Common myeloid progenitor, CD34-positive (primary cell): ENCODE results near the gene JMJD8.

Experiments
- CTCF ChIA-PET: fragments of 350-600 bp; sonication (Branson Sonifier 250); formaldehyde crosslinking; loops from one replicate; lab custom pipeline; 2021; ENCODE audit warnings: antibody characterized with exemption; lab: Charles Lee
- POLR2A ChIA-PET: fragments of 350-600 bp; sonication (Branson Sonifier 250); formaldehyde crosslinking; loops from one replicate; lab custom pipeline; 2021; ENCODE audit warnings: antibody characterized with exemption; lab: Charles Lee
- DNase-seq, 3 donors: peaks; one replicate each; pipeline versions ENCODE4 v3.0.0 to v3.0.0-alpha.2; 2013
- H3K27ac ChIP-seq, 2 experiments: 1 replicate in 1 of 2; 2 replicates in 1 of 2; pipeline ENCODE4 v1.7.0; 2013; ENCODE audit warnings: inconsistent platforms in 2 of 2, low read length in 2 of 2, mild to moderate bottlenecking in 2 of 2, low read depth in 1 of 2, moderate library complexity in 1 of 2; ENCODE audit not compliant: severe bottlenecking in 2 of 2, insufficient read depth in 1 of 2, poor library complexity in 1 of 2
- H3K27me3 ChIP-seq, 5 experiments: replicated peaks in 2 of 5; 1 replicate in 3 of 5; 2 replicates in 2 of 5; pipeline versions ENCODE4 v1.6.1 to v1.7.0; 2013; ENCODE audit warnings: low read length in 4 of 5, mild to moderate bottlenecking in 2 of 5, moderate library complexity in 2 of 5, inconsistent platforms in 1 of 5; ENCODE audit not compliant: insufficient read depth in 5 of 5, control insufficient read depth in 4 of 5
- H3K36me3 ChIP-seq, 4 experiments: 1 replicate in 2 of 4; 2 replicates in 2 of 4; pipeline versions ENCODE4 v1.6.1 to v1.7.0; 2013; ENCODE audit warnings: low read length in 3 of 4, control low read depth in 1 of 4, mild to moderate bottlenecking in 1 of 4; ENCODE audit not compliant: control insufficient read depth in 4 of 4, insufficient read depth in 4 of 4
- H3K4me1 ChIP-seq, 4 experiments: 1 replicate in 3 of 4; 2 replicates in 1 of 4; pipeline versions ENCODE4 v1.6.1 to v1.7.1; 2013; ENCODE audit warnings: low read length in 3 of 4, mild to moderate bottlenecking in 3 of 4, control low read depth in 1 of 4, inconsistent platforms in 1 of 4, moderate library complexity in 1 of 4; ENCODE audit not compliant: control insufficient read depth in 4 of 4, insufficient read depth in 4 of 4; ENCODE audit errors: control extremely low read depth in 1 of 4
- H3K4me3 ChIP-seq, 7 experiments: 1 replicate in 4 of 7; 2 replicates in 3 of 7; pipeline versions ENCODE4 v1.5.1 to v1.7.0; 2013; ENCODE audit warnings: mild to moderate bottlenecking in 7 of 7, low read length in 6 of 7, moderate library complexity in 6 of 7, inconsistent platforms in 2 of 7, low read depth in 2 of 7, control low read depth in 1 of 7; ENCODE audit not compliant: insufficient read depth in 4 of 7, control insufficient read depth in 1 of 7; ENCODE audit errors: extremely low read depth in 1 of 7
- H3K9me3 ChIP-seq, 5 experiments: 1 replicate in 4 of 5; 2 replicates in 1 of 5; pipeline versions ENCODE4 v1.6.1 to v1.7.1; 2013; ENCODE audit warnings: low read length in 4 of 5, mild to moderate bottlenecking in 2 of 5, inconsistent platforms in 1 of 5, low read depth in 1 of 5, moderate library complexity in 1 of 5; ENCODE audit not compliant: control insufficient read depth in 4 of 5, insufficient read depth in 2 of 5; ENCODE audit errors: control extremely low read depth in 1 of 5
- WGBS: methylation state at CpG from one replicate; pipeline ENCODE4 v1.1.5; 2013; ENCODE audit not compliant: insufficient coverage; 5-methylcytosine and 5-hydroxymethylcytosine counted together

JMJD8 gene

DNA sequence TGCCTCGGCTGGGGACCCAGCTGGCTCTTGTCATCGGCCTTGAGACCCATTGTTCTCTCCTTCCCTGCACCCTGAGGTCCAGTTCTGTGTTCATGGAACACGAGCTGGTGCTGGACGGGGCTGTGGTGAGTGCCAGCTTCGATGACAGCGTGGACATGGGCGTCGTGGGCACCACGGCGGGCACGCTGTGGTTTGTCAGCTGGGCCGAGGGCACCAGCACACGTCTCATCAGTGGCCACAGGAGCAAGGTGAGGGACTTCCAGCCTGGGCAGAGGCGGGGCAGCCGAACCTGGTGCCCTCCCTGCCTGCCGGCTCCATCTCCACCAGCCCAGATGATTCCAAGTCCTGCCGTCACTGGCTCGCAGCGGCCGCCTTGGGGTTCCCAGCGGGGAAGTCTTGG is 21.5 kb downstream of the JMJD8 start:
- POLR2A ChIA-PET: no interaction called here
- peaks cover 0 to 24% (median 19%) of the 10 kb centered on the region in 4 experiments for H3K4me1 ChIP-seq
- no peak overlapping the region for H3K27ac ChIP-seq
- CTCF ChIA-PET: interaction anchor here (1.1 to 1.6 kb wide), 2 partner anchors 20 to 26 kb away, joined by 3 to 5 read pairs; no protein-coding TSS in a partner anchor
- DNase-seq: no peak
- H3K36me3 ChIP-seq: peaks cover 0 to 38% (median 11%) of the 10 kb centered on the region in 4 experiments
- 96% methylated on average over 15 of the region's 21 CpGs for WGBS
- H3K27me3 ChIP-seq: no peaks in the 10 kb centered on the region
- no peak overlapping the region for H3K4me3 ChIP-seq
- no peaks in the 10 kb centered on the region for H3K9me3 ChIP-seq

DNA sequence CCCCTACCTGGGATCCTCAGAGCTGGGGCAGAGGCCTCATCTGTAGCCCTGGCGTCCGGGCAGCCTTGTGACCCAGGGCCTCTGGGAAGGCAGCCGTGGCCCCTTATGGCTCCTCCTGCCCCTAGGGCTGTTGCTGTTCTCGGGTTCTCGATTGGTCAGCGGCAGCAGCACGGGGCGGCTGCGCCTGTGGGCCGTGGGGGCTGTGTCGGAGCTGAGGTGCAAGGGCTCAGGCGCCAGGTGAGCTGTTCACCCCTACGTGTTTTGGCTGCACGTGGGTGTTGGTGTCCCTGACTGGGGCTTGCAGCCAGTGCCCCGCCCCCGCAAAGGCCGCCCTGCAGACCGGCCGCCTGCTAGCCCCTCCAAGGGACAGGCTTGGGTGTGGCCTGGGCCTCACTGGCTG is 22.0 kb downstream of the JMJD8 start:
- H3K9me3 ChIP-seq: no peaks in the 10 kb centered on the region
- over 99% methylated on average over 19 of the region's 19 CpGs for WGBS
- DNase-seq: no peak
- H3K27ac ChIP-seq: no peak overlapping the region
- ChIA-PET POLR2A (no interaction called here), CTCF (interaction anchor here (0.8 to 1.7 kb wide), 7 partner anchors 9 to 87 kb away, joined by 3 to 5 read pairs (median 4); no protein-coding TSS in a partner anchor)
- no peak overlapping the region for H3K4me3 ChIP-seq
- peaks cover 0 to 19% (median 16%) of the 10 kb centered on the region in 4 experiments for H3K4me1 ChIP-seq
- peaks cover 0 to 39% (median 12%) of the 10 kb centered on the region in 4 experiments for H3K36me3 ChIP-seq
- H3K27me3 ChIP-seq: no peaks in the 10 kb centered on the region

DNA sequence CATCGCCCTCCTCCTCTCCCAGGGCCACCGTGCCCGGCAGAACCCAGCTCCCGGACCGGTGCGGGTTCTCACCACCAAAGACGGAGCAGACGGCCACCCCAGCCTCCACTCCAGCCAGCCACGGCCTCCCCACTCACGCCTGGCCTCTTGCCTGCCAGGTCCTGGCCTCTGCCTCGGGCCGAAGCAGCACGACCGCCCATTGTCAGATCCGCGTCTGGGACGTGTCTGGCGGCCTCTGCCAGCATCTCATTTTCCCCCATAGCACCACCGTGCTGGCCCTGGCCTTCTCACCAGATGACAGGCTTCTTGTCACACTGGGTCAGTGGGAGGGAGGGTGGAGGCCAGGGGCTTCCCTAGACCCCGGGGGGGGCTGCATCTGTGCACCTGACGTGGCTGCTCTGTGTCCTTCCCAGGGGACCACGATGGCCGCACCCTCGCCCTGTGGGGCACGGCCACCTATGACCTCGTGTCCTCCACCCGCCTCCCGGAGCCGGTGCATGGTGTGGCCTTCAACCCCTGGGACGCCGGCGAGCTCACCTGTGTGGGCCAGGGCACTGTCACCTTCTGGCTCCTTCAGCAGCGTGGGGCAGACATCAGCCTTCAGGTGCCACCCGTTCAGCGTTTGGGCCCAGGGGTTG is 22.8 kb downstream of the JMJD8 start:
- no peak for DNase-seq
- POLR2A ChIA-PET: interaction anchor here (1.1 to 1.4 kb wide), 2 partner anchors 11 to 25 kb away, joined by 3 read pairs; no protein-coding TSS in a partner anchor
- 81% methylated on average over 28 of the region's 35 CpGs for WGBS
- Histone ChIP-seq H3K27ac (peak overlapping the region in 1 of 2 experiments; percentile 1), H3K27me3 (no peaks in the 10 kb centered on the region), H3K4me1 (peaks cover 0 to 19% (median 16%) of the 10 kb centered on the region in 4 experiments), H3K36me3 (peaks cover 0 to 36% (median 14%) of the 10 kb centered on the region in 4 experiments), H3K4me3 (peak overlapping the region in 2 of 7 experiments; percentile 26 to 42), H3K9me3 (no peaks in the 10 kb centered on the region)
- CTCF ChIA-PET: interaction anchor here (0.6 to 1.7 kb wide), 10 partner anchors 10 to 86 kb away, joined by 3 to 6 read pairs (median 4); partner anchors contain the start of gene RHBDL1

DNA sequence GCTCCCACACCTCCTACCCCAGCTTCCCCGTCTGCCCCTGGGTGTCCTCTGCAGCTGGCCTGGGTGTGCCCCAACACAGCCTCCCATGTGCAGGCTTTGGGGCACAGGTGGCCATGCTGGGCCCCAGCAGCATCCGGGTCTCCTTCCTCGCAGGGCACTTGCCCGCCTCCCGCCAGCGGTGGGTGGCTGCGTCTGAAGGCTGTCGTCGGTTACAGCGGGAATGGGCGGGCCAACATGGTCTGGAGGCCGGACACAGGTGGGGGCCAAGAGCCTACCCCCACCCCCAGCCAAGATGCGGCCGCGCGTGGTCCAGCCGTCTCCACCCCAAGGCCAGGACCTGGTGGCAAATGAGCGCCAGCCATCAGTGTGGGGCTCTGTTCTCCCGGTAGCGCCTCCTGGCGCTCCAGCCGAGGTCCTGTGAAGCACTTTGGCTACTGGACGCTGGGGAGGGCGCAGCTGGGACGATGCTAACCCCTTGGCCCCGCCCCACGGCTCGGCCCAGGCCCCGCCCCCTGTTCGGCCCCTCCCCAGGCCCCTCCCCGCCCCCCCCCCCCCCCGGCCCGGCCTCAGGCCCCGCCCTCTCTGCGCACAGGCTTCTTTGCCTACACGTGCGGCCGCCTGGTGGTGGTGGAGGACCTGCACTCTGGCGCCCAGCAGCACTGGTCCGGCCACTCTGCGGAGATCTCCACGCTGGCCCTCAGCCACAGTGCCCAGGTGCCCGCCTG is 23.5 kb downstream of the JMJD8 start:
- ChIA-PET POLR2A (interaction anchor here (1.1 to 1.4 kb wide), 2 partner anchors 10 to 24 kb away, joined by 3 read pairs; no protein-coding TSS in a partner anchor), CTCF (interaction anchor here (0.6 to 2.7 kb wide), 16 partner anchors 10 to 269 kb away, joined by 3 to 16 read pairs (median 4); partner anchors contain the start of genes METTL26, RHBDL1 and WDR90)
- H3K27me3 ChIP-seq: no peaks in the 10 kb centered on the region
- H3K27ac ChIP-seq: peak overlapping the region in 1 of 2 experiments; percentile 1
- H3K4me1 ChIP-seq: peaks cover 0 to 19% (median 16%) of the 10 kb centered on the region in 4 experiments
- 19% methylated on average over 25 of the region's 43 CpGs for WGBS
- peak; percentile 83 to 93 (median 90) for DNase-seq
- H3K4me3 ChIP-seq: peak overlapping the region in 4 of 7 experiments; percentile 15 to 74 (median 56)
- H3K36me3 ChIP-seq: peaks cover 0 to 38% (median 14%) of the 10 kb centered on the region in 4 experiments
- H3K9me3 ChIP-seq: no peaks in the 10 kb centered on the region

DNA sequence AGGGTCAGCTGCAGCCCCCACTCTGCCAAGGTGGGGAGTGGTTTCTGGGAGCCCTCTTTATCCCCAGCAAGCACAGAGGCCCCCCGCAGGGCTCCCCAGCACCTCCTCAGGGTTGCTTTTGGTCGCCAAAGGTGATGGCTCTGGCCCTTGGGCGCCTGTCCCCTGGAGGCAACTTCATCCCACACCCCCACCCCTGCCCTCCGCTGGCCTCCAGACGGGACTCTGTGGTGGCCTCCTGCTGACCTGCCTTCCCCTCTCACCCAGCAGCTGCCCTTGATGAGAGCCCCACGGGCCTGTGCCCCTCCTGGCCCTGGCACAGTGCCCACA is 24.0 kb downstream of the JMJD8 start:
- ChIA-PET CTCF (interaction anchor here (0.7 to 2.7 kb wide), 14 partner anchors 10 to 268 kb away, joined by 3 to 16 read pairs (median 4); partner anchors contain the start of genes METTL26, RHBDL1 and WDR90), POLR2A (interaction anchor here (1.1 to 1.4 kb wide), 2 partner anchors 9 to 23 kb away, joined by 3 read pairs; no protein-coding TSS in a partner anchor)
- H3K27ac ChIP-seq: no peak overlapping the region
- no peak for DNase-seq
- H3K9me3 ChIP-seq: no peaks in the 10 kb centered on the region
- 90% methylated on average over 2 of the region's 6 CpGs for WGBS
- H3K36me3 ChIP-seq: peaks cover 0 to 44% (median 17%) of the 10 kb centered on the region in 4 experiments
- H3K4me1 ChIP-seq: peaks cover 0 to 19% (median 16%) of the 10 kb centered on the region in 4 experiments
- H3K27me3 ChIP-seq: no peaks in the 10 kb centered on the region
- H3K4me3 ChIP-seq: peak overlapping the region in 4 of 7 experiments; percentile 15 to 74 (median 56)

DNA sequence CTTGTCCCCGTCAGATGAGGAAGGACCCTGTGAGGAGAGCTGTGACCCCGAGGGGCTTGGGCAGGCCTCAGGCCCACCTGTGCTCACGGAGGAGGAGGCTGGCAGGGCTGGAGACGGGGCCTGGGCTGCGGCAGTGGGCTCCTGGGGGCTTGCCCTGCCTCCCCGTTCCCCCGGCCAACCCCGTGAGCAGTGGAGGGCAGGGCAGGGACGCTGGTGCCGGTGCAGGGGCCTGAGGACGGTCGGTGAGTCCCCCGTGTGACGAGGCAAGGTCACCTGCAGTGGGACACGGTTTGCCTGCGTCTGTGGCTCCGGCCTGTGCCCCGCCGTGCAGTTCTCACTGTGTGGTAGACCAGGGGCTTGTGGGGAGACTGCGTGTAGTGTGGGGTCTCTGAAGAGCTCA is 24.5 kb downstream of the JMJD8 start:
- 97% methylated on average over 19 of the region's 20 CpGs for WGBS
- ChIA-PET CTCF (interaction anchor here (0.7 to 2.7 kb wide), 13 partner anchors 9 to 268 kb away, joined by 3 to 16 read pairs (median 3); partner anchors contain the start of genes METTL26 and WDR90), POLR2A (interaction anchor here (1.4 kb wide), 1 partner anchor 9 kb away, joined by 3 read pairs; no protein-coding TSS in a partner anchor)
- H3K27ac ChIP-seq: no peak overlapping the region
- no peaks in the 10 kb centered on the region for H3K9me3 ChIP-seq
- DNase-seq: no peak
- no peaks in the 10 kb centered on the region for H3K27me3 ChIP-seq
- H3K4me1 ChIP-seq: peaks cover 0 to 19% (median 16%) of the 10 kb centered on the region in 4 experiments
- H3K4me3 ChIP-seq: no peak overlapping the region
- peaks cover 0 to 47% (median 17%) of the 10 kb centered on the region in 4 experiments for H3K36me3 ChIP-seq
